ENCODE results near the gene SPSB4.
"Not testable (repeated sequence)": the region's sequence is repeated elsewhere in the genome, so short reads cannot be mapped to it uniquely, and the experiment has no call there.

The SPSB4 gene

GRCh38 chr3:141105828-141106628 is 54.9 kb downstream of the SPSB4 start:
- DNase-seq, result peak; percentile 69
- in situ Hi-C loops (cut with HindIII; ENCODE audit: low pct_ligation_motif_present, low pct_unique_long_range_greater_than_20kb, low sequenced_read_pairs), result no loop called here

- in situ Hi-C loops (cut with HindIII; ENCODE audit: low pct_ligation_motif_present, low pct_unique_long_range_greater_than_20kb, low sequenced_read_pairs), result no loop called here
- no peak for DNase-seq
These were observed 55.7 kb downstream of the SPSB4 start for GRCh38 chr3:141106842-141107241.

- no peak for DNase-seq
- in situ Hi-C loops (cut with HindIII; ENCODE audit: low pct_ligation_motif_present, low pct_unique_long_range_greater_than_20kb, low sequenced_read_pairs), result no loop called here
These were observed 56.9 kb downstream of the SPSB4 start for GRCh38 chr3:141108039-141108438.

- DNase-seq, result no peak
- in situ Hi-C loops (cut with HindIII; ENCODE audit: low pct_ligation_motif_present, low pct_unique_long_range_greater_than_20kb, low sequenced_read_pairs), result no loop called here
These were observed 58.6 kb downstream of the SPSB4 start for GRCh38 chr3:141109751-141110150.

GRCh38 chr3:141110322-141110721 is 59.2 kb downstream of the SPSB4 start:
- no peak for DNase-seq
- in situ Hi-C loops (cut with HindIII; ENCODE audit: low pct_ligation_motif_present, low pct_unique_long_range_greater_than_20kb, low sequenced_read_pairs), result no loop called here

GRCh38 chr3:141111364-141112155 is 60.4 kb downstream of the SPSB4 start:
- in situ Hi-C loops (cut with HindIII; ENCODE audit: low pct_ligation_motif_present, low pct_unique_long_range_greater_than_20kb, low sequenced_read_pairs), result no loop called here
- DNase-seq, result no peak

- no peak for DNase-seq
- in situ Hi-C loops (cut with HindIII; ENCODE audit: low pct_ligation_motif_present, low pct_unique_long_range_greater_than_20kb, low sequenced_read_pairs), result no loop called here
These were observed 61.6 kb downstream of the SPSB4 start for GRCh38 chr3:141112686-141113297.

- DNase-seq; in situ Hi-C loops (cut with HindIII; ENCODE audit: low pct_ligation_motif_present, low pct_unique_long_range_greater_than_20kb, low sequenced_read_pairs): not testable (repeated sequence)
These were observed 62.5 kb downstream of the SPSB4 start for GRCh38 chr3:141113680-141114079.

- no peak for DNase-seq
- in situ Hi-C loops (cut with HindIII; ENCODE audit: low pct_ligation_motif_present, low pct_unique_long_range_greater_than_20kb, low sequenced_read_pairs), result no loop called here
These were observed 63.1 kb downstream of the SPSB4 start for GRCh38 chr3:141114179-141114745.

GRCh38 chr3:141114816-141115460 is 63.8 kb downstream of the SPSB4 start:
- no peak for DNase-seq
- in situ Hi-C loops (cut with HindIII; ENCODE audit: low pct_ligation_motif_present, low pct_unique_long_range_greater_than_20kb, low sequenced_read_pairs), result no loop called here

GRCh38 chr3:141115789-141116541 is 64.8 kb downstream of the SPSB4 start:
- DNase-seq, result no peak
- in situ Hi-C loops (cut with HindIII; ENCODE audit: low pct_ligation_motif_present, low pct_unique_long_range_greater_than_20kb, low sequenced_read_pairs), result no loop called here

- DNase-seq, result no peak
- in situ Hi-C loops (cut with HindIII; ENCODE audit: low pct_ligation_motif_present, low pct_unique_long_range_greater_than_20kb, low sequenced_read_pairs), result no loop called here
These were observed 65.6 kb downstream of the SPSB4 start for GRCh38 chr3:141116721-141117120.

GRCh38 chr3:141117982-141118381 is 66.8 kb downstream of the SPSB4 start:
- in situ Hi-C loops (cut with HindIII; ENCODE audit: low pct_ligation_motif_present, low pct_unique_long_range_greater_than_20kb, low sequenced_read_pairs); DNase-seq: not testable (repeated sequence)

GRCh38 chr3:141122455-141123030 is 71.4 kb downstream of the SPSB4 start:
- in situ Hi-C loops (cut with HindIII; ENCODE audit: low pct_ligation_motif_present, low pct_unique_long_range_greater_than_20kb, low sequenced_read_pairs), result no loop called here
- DNase-seq, result no peak

- in situ Hi-C loops (cut with HindIII; ENCODE audit: low pct_ligation_motif_present, low pct_unique_long_range_greater_than_20kb, low sequenced_read_pairs), result no loop called here
These were observed 72.7 kb downstream of the SPSB4 start for GRCh38 chr3:141123677-141124410.

GRCh38 chr3:141124715-141125114 is 73.6 kb downstream of the SPSB4 start:
- no peak for DNase-seq
- in situ Hi-C loops (cut with HindIII; ENCODE audit: low pct_ligation_motif_present, low pct_unique_long_range_greater_than_20kb, low sequenced_read_pairs), result no loop called here

More at GRCh38 chr3:141123677-141124410, 72.7 kb downstream of the SPSB4 start:
- DNase-seq, result no peak

GRCh38 chr3:141125351-141125750 is 74.2 kb downstream of the SPSB4 start:
- no peak for DNase-seq
- in situ Hi-C loops (cut with HindIII; ENCODE audit: low pct_ligation_motif_present, low pct_unique_long_range_greater_than_20kb, low sequenced_read_pairs), result no loop called here
